Stimulated activated CD4-positive, alpha-beta T cell treated with anti-CD3 and anti-CD28 coated beads, TNF-alpha, amount 100 ng/mL, for 1 hour (primary cell): Measurements from ENCODE around the gene GFM2.
"Not testable (repeated sequence)": the region's sequence is repeated elsewhere in the genome, so short reads cannot be mapped to it uniquely, and the experiment has no call there.

ENCODE experiments used
- DNase-seq, 3 donors: peaks; one replicate each; pipeline ENCODE4 v3.0.0-alpha.2; 2020; ENCODE audit warnings: low read depth in 3 of 3, low spot score in 1 of 3

Gene GFM2, protein sequence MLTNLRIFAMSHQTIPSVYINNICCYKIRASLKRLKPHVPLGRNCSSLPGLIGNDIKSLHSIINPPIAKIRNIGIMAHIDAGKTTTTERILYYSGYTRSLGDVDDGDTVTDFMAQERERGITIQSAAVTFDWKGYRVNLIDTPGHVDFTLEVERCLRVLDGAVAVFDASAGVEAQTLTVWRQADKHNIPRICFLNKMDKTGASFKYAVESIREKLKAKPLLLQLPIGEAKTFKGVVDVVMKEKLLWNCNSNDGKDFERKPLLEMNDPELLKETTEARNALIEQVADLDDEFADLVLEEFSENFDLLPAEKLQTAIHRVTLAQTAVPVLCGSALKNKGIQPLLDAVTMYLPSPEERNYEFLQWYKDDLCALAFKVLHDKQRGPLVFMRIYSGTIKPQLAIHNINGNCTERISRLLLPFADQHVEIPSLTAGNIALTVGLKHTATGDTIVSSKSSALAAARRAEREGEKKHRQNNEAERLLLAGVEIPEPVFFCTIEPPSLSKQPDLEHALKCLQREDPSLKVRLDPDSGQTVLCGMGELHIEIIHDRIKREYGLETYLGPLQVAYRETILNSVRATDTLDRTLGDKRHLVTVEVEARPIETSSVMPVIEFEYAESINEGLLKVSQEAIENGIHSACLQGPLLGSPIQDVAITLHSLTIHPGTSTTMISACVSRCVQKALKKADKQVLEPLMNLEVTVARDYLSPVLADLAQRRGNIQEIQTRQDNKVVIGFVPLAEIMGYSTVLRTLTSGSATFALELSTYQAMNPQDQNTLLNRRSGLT

GRCh38 chr5:74766849-74767578 lies at the start of gene GFM2, which contains the start of gene NSA2:
Gene GFM2, minus strand, starts transcription at chr5:74767117. Its CDS starts 3,375 bp downstream, at chr5:74763742.
Gene NSA2, plus strand, starts transcription at chr5:74767249. Its CDS starts 112 bp downstream, at chr5:74767361.
- peak; percentile 74 to 84 (median 83) for DNase-seq

DNA sequence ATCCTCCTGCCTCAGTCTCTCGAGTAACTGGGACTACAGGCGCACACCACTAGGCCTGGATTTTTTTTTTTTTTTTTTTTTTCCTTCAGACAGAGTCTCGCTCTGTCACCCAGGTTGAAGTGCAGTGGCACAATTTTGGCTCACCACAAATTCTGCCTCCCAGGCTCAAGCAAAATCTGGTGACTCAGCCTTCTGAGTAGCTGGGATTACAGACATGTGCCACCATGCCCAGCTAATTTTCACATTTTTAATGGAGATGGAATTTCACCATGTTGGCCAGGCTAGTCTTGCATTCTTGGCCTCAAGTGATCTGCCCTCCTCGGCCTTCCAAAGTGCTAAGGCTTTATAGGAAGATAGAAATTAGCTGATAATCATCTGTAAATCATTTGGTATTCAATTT lies 44.0 kb upstream of the GFM2 start:
- no peak for DNase-seq

DNA sequence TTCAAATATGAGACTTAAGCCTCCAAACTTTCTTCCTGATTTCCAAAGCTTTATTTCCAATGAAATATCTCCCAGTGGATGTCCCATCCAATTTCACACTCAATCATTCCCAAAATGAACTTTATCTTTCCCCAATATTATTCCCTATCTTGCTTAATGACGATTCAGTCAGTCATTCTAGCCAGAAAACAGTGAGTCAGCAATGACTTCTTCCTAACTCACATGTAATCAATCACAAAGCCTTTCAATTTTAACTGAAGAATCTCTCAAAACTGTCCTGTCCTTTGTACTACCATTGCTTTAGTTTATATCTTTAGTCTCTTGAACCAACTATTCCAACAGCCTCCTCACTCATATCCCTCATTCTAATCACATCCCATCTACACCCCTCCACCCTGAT lies 35.0 kb upstream of the GFM2 start:
- DNase-seq, result no peak

GRCh38 chr5:74801197-74801596 lies 34.3 kb upstream of the GFM2 start:
- DNase-seq, result no peak

- DNase-seq, result no peak
Measured at GRCh38 chr5:74798977-74799911, 32.3 kb upstream of the GFM2 start.

DNA sequence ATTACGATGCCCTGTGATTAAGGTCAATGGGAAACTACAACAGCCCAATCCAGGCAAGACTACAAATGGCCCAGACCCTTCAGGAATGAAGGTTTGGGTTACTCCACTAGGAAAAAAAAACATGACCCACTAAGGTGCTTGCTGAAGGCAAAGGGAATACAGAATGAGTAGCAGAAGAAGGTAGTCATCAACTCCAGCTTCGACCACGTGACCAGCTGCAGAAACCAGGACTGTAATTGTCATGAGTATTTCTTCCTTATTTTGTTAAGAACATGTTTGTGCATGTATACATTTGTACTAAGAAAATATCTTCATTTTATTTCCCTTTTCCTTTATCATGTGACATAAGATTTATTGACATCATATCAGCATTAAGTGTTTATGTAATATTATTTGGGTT lies 24.8 kb upstream of the GFM2 start:
- not testable (repeated sequence) for DNase-seq

GRCh38 chr5:74787424-74787823 lies 20.5 kb upstream of the GFM2 start:
- no peak for DNase-seq

DNA sequence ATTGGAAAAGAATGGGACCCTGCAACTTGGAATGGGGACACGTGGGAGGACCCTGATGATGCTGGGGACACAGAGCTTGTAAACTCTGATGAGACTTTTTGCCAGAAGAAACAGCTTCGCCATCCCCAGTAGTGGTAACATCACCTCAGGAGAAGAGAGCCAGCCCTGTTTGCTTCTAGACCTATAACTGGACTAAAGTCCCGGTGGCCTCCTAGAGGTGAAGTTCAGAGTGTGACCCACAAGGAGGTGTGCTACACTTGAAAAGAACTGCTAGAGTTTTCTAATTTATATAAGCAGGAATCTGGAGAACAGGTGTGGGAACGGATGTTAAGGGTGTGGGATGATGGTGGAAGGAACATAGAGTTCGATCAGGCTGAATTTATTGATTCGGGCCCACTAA lies 19.9 kb upstream of the GFM2 start:
- DNase-seq, result no peak

GRCh38 chr5:74778609-74779008 lies 11.7 kb upstream of the GFM2 start:
- no peak for DNase-seq

DNA sequence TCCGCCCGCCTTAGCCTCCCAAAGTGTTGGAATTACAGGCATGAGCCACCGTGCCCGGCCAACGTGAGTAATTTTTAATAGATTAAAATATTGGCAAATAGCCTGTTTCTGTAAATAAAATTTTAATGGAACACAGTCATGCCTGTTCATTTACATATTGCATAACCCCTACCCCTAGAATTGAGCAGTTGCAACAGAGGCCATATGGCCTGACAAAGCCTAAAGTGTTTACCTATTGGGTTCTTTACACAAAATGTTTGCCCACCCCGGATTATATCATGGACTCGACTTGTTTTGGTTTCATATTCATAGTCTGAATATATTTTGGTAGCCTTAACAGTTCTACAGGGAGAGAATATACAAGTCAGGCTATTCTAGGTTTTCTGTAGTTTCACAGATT lies 5.4 kb upstream of the GFM2 start:
- no peak for DNase-seq

DNA sequence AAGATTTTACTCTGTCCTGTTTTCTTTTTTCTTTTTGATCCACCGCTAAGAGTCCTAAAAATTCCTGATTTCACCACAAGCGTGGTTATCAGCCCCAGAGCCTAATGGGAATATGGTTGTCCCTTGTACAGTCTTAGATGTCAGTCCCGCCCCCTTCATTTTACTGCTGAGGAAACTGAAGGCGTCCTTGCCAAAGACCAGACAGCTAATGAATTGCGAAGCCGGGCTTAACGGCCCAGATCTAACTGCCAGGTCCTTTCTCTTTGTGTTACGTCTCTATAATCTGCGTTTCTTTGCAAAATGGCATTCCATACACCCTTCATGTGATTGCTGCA lies 629 bp upstream of the GFM2 start:
- DNase-seq, result no peak

DNA sequence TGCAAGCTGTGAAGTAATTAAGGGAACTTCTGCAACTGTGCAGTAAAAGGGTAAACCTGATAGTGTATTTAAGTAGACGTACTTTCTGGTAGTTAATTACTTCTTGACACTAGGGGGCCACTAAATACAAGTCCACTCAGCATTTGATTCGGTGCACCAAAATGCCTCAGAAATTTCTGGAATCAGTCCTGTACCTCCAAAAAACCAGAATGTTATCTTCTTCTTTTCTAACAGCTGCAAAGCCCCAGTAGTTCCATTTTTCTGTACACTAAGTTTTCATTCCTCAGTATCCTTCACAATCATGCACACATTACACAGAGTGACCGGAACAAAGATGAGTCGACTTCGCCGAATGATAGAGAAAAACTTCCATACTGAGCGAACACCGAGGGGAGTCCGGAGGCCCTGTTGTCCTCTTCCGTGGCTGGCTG lies 484 bp downstream of the GFM2 start:
- DNase-seq, result no peak

- DNase-seq, result no peak
Measured at GRCh38 chr5:74765929-74766328, 988 bp downstream of the GFM2 start.

DNA sequence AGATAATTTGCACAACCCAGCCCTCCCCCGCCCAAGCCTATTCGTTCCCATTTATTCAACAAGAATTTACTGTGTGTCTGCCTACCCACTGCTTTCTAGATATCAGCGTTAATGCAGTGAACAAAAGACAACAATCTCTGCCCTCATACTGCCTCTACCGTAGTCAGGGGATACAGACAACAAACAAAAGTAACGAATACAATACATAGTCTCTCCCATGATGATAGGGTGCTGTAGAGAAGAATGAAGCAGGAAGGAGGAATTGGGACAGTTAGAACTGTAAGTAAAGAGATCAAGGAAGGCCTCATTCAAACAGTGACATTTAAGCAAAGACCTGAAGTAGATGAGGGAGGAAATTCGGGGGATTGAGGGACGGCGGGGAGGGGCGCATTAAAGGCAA lies 1.7 kb downstream of the GFM2 start:
- no peak for DNase-seq

DNA sequence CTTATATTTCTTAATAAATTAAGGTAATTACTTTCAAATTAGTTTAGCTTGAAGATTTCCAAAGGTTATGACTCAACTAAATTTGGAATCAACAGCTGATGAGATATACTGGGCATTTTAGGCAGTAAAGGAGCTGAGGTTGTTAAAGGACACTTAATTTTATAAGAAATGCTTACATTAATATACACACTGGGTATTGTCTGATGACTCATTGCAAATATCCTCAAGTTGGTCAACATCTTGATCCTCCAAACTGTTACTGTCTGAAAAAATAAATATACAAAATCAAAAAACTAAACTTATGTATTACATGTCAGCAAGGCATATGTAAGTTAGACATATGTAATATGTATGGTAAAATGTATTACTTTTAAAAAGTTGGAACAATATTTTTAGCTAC lies 3.4 kb downstream of the GFM2 start:
- DNase-seq, result no peak

- no peak for DNase-seq
Measured at GRCh38 chr5:74762599-74762998, 4.3 kb downstream of the GFM2 start.

GRCh38 chr5:74761241-74761640 lies 5.7 kb downstream of the GFM2 start:
- no peak for DNase-seq

DNA sequence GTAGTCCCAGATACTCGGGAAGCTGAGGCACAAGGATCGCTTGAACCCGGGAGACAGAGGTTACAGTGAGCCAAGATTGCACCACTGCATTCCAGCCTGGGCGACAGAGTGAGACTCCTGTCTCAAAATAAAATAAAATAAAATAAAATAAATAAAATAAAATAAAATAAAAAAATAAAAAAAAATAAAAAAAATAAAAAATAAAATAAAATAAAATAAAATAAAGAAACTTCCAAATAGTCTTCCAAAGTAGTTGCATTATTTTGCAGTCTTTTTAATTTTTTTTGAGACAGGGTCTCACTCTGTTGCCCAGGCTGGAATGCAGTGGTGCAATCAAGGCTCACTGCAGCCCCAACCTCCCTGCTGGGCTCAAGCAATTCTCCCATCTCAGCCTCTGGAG lies 18.2 kb downstream of the GFM2 start:
- DNase-seq, result not testable (repeated sequence)

GRCh38 chr5:74738406-74738805 lies 28.5 kb downstream of the GFM2 start:
- no peak for DNase-seq

GRCh38 chr5:74736759-74737158 lies 30.2 kb downstream of the GFM2 start:
- no peak for DNase-seq

- DNase-seq, result no peak
Measured at GRCh38 chr5:74725331-74725730, 41.6 kb downstream of the GFM2 start.
